ENCODE measurements around the gene ANO5.

ANO5 gene

DNA sequence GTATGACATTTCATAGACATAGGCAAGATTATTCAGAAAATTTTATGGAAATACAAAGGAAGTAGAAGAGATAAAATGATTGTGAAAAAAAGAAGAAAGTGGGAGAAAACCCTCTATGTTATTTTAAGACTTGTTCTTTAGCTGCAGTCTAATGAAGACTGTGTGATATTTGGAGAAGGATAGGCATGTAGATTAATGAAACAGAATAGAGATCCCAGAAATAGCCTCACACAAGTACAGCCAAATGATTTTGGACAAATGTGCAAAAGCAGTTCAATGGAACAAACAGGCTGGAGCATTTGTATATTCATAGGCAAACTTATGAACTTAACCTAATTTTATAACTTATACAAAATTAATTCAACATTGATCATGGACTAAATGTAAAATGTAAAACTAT, 14.3 kb downstream of the ANO5 start:
- DNase-seq: no peak
- in situ Hi-C loops (cut with HindIII; ENCODE audit: low pct_ligation_motif_present, low sequenced_read_pairs): no loop called here
- TF ChIP-seq, protein P1, sequence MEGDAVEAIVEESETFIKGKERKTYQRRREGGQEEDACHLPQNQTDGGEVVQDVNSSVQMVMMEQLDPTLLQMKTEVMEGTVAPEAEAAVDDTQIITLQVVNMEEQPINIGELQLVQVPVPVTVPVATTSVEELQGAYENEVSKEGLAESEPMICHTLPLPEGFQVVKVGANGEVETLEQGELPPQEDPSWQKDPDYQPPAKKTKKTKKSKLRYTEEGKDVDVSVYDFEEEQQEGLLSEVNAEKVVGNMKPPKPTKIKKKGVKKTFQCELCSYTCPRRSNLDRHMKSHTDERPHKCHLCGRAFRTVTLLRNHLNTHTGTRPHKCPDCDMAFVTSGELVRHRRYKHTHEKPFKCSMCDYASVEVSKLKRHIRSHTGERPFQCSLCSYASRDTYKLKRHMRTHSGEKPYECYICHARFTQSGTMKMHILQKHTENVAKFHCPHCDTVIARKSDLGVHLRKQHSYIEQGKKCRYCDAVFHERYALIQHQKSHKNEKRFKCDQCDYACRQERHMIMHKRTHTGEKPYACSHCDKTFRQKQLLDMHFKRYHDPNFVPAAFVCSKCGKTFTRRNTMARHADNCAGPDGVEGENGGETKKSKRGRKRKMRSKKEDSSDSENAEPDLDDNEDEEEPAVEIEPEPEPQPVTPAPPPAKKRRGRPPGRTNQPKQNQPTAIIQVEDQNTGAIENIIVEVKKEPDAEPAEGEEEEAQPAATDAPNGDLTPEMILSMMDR (IDR thresholded peaks at IDR 0.05; ENCODE audit: low read depth, low read length, missing control alignments): no peak
- Histone ChIP-seq H3K27ac (no peak overlapping the region), H3K4me3 (ENCODE audit: low read depth, low read length) (no peak overlapping the region), H3K27me3 (replicated peaks) (no peaks in the 10 kb centered on the region), H3K36me3 (replicated peaks) (no peaks in the 10 kb centered on the region)

DNA sequence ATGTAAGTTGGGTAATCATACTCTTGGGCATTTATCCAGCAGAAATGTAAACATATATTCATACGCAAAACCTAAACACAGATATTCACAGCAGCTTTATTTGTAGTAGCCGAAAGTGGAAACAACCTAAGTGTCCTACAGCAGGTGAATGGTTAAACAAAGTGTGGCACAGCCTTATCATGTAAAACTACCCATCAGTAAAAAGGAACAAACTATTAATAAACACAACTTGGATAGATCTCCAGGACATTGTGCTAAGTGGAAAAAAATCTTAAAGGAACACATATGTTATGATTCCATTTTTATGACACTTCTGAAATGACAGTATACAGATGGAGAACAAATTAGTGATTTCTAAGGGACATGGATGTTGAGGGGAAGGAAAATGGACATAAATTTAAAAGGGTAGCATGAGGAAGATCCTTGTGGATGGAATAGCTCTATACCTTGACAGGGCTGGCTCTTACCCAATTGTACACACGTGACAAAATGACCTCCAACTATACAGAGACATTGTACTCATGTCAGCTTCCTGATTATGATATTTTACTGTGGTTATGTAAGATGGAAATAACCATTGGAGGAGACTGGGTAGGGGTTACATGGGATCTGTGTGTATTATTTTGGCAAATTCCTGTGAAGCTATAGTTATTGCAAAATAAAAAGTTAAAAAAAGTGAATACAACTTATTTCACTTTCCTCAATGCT, 15.4 kb downstream of the ANO5 start:
- no peak overlapping the region for H3K4me3 ChIP-seq (ENCODE audit: low read depth, low read length)
- no peaks in the 10 kb centered on the region for H3K36me3 ChIP-seq (replicated peaks)
- in situ Hi-C loops (cut with HindIII; ENCODE audit: low pct_ligation_motif_present, low sequenced_read_pairs): no loop called here
- TF ChIP-seq, protein P1 (IDR thresholded peaks at IDR 0.05; ENCODE audit: low read depth, low read length, missing control alignments): no peak
- no peak for DNase-seq
- no peak overlapping the region for H3K27ac ChIP-seq
- H3K27me3 ChIP-seq (replicated peaks): no peaks in the 10 kb centered on the region

DNA sequence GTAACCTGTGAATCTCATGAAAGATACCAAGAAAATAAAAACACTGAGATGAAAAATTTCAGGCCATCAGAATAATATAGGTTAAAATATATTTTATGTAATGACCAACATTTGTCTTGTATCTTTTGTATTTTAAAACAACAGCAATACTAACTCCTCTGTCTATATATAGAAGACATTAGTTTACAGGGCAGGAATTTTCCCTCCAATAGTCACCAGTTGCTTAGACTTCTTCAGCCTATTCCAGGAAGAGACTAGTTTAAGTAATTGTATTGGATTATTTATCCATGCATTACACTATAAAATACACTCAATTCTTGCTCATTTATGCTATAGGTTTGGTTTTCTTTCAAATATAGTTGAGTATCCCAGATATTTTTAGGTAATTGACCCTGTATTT, 24.1 kb downstream of the ANO5 start:
- no peak for DNase-seq
- Histone ChIP-seq H3K27me3 (replicated peaks) (no peaks in the 10 kb centered on the region), H3K27ac (no peak overlapping the region), H3K4me3 (ENCODE audit: low read depth, low read length) (no peak overlapping the region), H3K36me3 (replicated peaks) (no peaks in the 10 kb centered on the region)
- TF ChIP-seq, protein P1 (IDR thresholded peaks at IDR 0.05; ENCODE audit: low read depth, low read length, missing control alignments): no peak
- in situ Hi-C loops (cut with HindIII; ENCODE audit: low pct_ligation_motif_present, low sequenced_read_pairs): no loop called here

DNA sequence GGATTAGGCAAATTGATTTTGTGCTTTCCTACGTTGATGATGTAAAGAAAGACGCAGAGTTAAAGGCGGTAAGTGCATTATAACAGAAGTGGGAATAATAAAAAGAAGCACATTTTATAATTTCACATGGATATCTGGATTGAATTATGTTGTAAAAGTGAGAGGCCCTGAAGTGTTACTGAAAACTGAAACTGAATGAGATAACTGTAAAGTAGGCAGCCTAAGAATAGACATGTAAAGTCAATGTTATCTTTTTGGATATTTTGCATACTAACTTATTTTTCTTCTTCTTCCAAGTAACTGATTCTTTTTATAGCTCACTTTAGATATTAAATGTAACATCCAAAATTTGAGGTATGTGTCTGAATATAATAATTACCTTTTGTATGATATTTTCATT, 28.3 kb downstream of the ANO5 start:
- in situ Hi-C loops (cut with HindIII; ENCODE audit: low pct_ligation_motif_present, low sequenced_read_pairs): no loop called here
- DNase-seq: no peak
- TF ChIP-seq, protein P1 (IDR thresholded peaks at IDR 0.05; ENCODE audit: low read depth, low read length, missing control alignments): no peak
- no peak overlapping the region for H3K27ac ChIP-seq
- no peaks in the 10 kb centered on the region for H3K36me3 ChIP-seq (replicated peaks)
- H3K4me3 ChIP-seq (ENCODE audit: low read depth, low read length): no peak overlapping the region
- H3K27me3 ChIP-seq (replicated peaks): no peaks in the 10 kb centered on the region

DNA sequence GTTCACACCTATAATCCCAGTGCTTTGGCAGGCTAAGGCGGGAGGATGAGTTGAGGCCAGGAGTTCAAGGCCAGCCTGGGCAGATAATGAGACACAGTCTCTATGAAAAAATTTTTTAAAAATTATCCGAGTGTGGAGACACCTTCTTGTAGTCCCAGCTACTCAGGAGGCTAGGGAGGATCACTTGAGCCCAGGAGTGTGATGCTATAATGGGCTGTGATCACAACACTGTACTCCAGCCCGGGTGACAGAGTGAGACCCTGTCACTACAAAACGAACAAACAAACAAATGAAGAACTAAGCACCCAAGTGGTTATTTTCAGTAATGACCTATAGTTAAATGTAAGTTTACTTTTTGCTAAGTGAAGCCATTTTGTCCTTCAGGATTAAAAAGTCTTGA, 32.3 kb downstream of the ANO5 start:
- no peaks in the 10 kb centered on the region for H3K27me3 ChIP-seq (replicated peaks)
- no peaks in the 10 kb centered on the region for H3K36me3 ChIP-seq (replicated peaks)
- H3K4me3 ChIP-seq (ENCODE audit: low read depth, low read length): no peak overlapping the region
- TF ChIP-seq, protein P1 (IDR thresholded peaks at IDR 0.05; ENCODE audit: low read depth, low read length, missing control alignments): no peak
- in situ Hi-C loops (cut with HindIII; ENCODE audit: low pct_ligation_motif_present, low sequenced_read_pairs): no loop called here
- H3K27ac ChIP-seq: no peak overlapping the region
- DNase-seq: no peak

DNA sequence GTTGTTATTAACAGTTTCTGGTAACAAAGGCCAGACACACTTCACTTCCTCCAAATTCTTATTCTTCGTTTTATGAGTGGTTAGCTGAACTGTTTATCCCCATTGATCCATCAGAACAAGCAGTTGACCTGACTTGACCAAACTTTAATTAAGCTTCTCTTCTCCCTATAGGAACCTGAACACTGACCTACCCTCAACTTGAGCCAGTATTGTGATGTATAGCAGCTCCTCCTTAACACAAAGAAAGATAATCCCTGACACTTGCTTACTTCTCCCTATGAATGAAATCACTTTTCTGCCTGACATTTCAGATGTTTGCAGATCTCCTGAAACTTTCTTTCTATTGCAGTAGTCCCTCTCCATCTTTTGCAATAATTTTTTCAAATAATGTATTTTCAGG, 41.9 kb downstream of the ANO5 start:
- Histone ChIP-seq H3K36me3 (replicated peaks) (no peaks in the 10 kb centered on the region), H3K27me3 (replicated peaks) (no peaks in the 10 kb centered on the region), H3K27ac (no peak overlapping the region), H3K4me3 (ENCODE audit: low read depth, low read length) (no peak overlapping the region)
- TF ChIP-seq, protein P1 (IDR thresholded peaks at IDR 0.05; ENCODE audit: low read depth, low read length, missing control alignments): no peak
- DNase-seq: no peak
- in situ Hi-C loops (cut with HindIII; ENCODE audit: low pct_ligation_motif_present, low sequenced_read_pairs): no loop called here

Data from brain microvascular endothelial cell (primary cell).